Stimulated activated CD4-positive, alpha-beta T cell treated with anti-CD3 and anti-CD28 coated beads, Interleukin-4, amount 100 ng/mL, for 24 hours (primary cell): Measurements from ENCODE around the gene FBLN2.

ENCODE experiments used
- DNase-seq: peaks from one replicate; pipeline ENCODE4 v3.0.0-alpha.2; 2020

Gene FBLN2

GRCh38 chr3:13671482-13672233, 122.7 kb downstream of the FBLN2 start:
- DNase-seq = no peak

GRCh38 chr3:13673207-13673606, 124.3 kb downstream of the FBLN2 start:
- no peak for DNase-seq

GRCh38 chr3:13674538-13675185, 125.7 kb downstream of the FBLN2 start:
- no peak for DNase-seq

- no peak for DNase-seq
Observed at GRCh38 chr3:13676356-13677017, 127.6 kb downstream of the FBLN2 start.

- no peak for DNase-seq
Observed at GRCh38 chr3:13677272-13677671, 128.3 kb downstream of the FBLN2 start.

- DNase-seq = no peak
Observed at GRCh38 chr3:13681931-13682330, 133.0 kb downstream of the FBLN2 start.

GRCh38 chr3:13682331-13683013, 133.5 kb downstream of the FBLN2 start:
- no peak for DNase-seq

GRCh38 chr3:13683288-13683687, 134.4 kb downstream of the FBLN2 start:
- DNase-seq = no peak

- no peak for DNase-seq
Observed at GRCh38 chr3:13683772-13684171, 134.8 kb downstream of the FBLN2 start.

GRCh38 chr3:13684350-13684749, 135.4 kb downstream of the FBLN2 start:
- no peak for DNase-seq

GRCh38 chr3:13684854-13685253, 135.9 kb downstream of the FBLN2 start:
- DNase-seq = no peak

- no peak for DNase-seq
Observed at GRCh38 chr3:13685721-13686120, 136.8 kb downstream of the FBLN2 start.

- no peak for DNase-seq
Observed at GRCh38 chr3:13686367-13687160, 137.6 kb downstream of the FBLN2 start.

GRCh38 chr3:13687517-13687943, 138.6 kb downstream of the FBLN2 start:
- DNase-seq = no peak
